Cardiac muscle cell (in vitro differentiated cells and primary cell): ENCODE results near the gene LRRC59. TPM values are rescaled to one million over a fixed set of nuclear protein-coding genes. Genes with fewer than 3 reads are reported as not detected.
A peak's percentile ranks its signal among the peaks of the same experiment; 100 is the strongest.

Source experiments
- DNase-seq, 2 donors: peaks; one replicate each; pipeline versions ENCODE4 v3.0.0 to v3.0.0-alpha.2; 2010 to 2017; ENCODE audit warnings: low read depth in 1 of 2, low spot score in 1 of 2
- H3K27ac ChIP-seq: fragments of 200-600 bp; sonication (generic); 2 replicates; pipeline ENCODE4 v1.5.1; 2016
- H3K27me3 ChIP-seq: fragments of 200-600 bp; sonication (generic); 2 replicates; pipeline ENCODE4 v1.6.0; 2016; ENCODE audit warnings: control low read depth
- H3K36me3 ChIP-seq: fragments of 200-600 bp; sonication (generic); 2 replicates; pipeline ENCODE4 v1.5.1; 2016; ENCODE audit warnings: control low read depth
- H3K4me1 ChIP-seq: fragments of 200-600 bp; sonication (generic); 2 replicates; pipeline ENCODE4 v1.8.1; 2017; ENCODE audit warnings: low read depth, mild to moderate bottlenecking, mixed run types
- H3K4me3 ChIP-seq: fragments of 200-600 bp; sonication (generic); 2 replicates; pipeline ENCODE4 v1.5.1; 2016; ENCODE audit warnings: mild to moderate bottlenecking
- H3K9me3 ChIP-seq: fragments of 200-600 bp; sonication (generic); 2 replicates; pipeline ENCODE4 v1.5.1; 2017; ENCODE audit warnings: low read depth, mild to moderate bottlenecking, control low read depth
- polyA plus RNA-seq: library from polyadenylated mRNA; unstranded; fragments of >200 nt; fragmentation: Nextera tagmentation; extraction: Ambion mirVana; gene quantifications from 2 replicates; pipeline ENCODE4 v1.2.1, GENCODE V29; 2016
- total RNA-seq: library from RNA; depleted of rRNA; stranded (reverse); fragments of >200 nt; gene quantifications from 2 replicates; pipeline ENCODE4 v1.2.3, GENCODE V29; 2016
- TF ChIP-seq, protein P1 (sequence below): IDR thresholded peaks from 2 replicates; pipeline ENCODE4 v1.5.1; 2012; ENCODE audit warnings: low read depth, mild to moderate bottlenecking, low read length

The LRRC59 gene
- total and polyA plus RNA-seq, 2 experiments from 2014 or later = 58.9 to 60.3 TPM

DNA sequence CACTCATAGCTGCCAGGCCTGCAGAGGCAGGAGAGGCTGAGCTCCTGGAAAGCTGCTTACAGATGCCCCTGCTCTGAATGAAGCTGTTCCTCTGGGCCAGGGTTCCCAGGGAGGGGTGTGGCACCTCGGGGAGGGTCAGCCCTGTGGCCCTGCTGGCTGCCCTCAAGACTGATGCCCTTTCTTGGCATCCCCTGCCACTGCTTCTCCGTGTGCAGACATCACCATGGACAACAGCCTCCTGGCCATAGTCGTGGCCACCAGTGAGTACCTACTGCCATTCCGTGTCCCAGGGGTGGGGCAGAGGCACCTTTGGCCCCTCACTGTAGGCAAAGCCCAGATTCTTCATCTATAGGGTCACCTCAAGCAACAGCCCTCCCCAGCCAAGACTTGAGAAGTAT lies 33.3 kb downstream of the LRRC59 start:
- DNase-seq = no peak
- H3K27me3 ChIP-seq = no peaks in the 10 kb centered on the region
- H3K4me1 ChIP-seq = peaks cover 14% of the 10 kb centered on the region
- TF ChIP-seq, protein P1, sequence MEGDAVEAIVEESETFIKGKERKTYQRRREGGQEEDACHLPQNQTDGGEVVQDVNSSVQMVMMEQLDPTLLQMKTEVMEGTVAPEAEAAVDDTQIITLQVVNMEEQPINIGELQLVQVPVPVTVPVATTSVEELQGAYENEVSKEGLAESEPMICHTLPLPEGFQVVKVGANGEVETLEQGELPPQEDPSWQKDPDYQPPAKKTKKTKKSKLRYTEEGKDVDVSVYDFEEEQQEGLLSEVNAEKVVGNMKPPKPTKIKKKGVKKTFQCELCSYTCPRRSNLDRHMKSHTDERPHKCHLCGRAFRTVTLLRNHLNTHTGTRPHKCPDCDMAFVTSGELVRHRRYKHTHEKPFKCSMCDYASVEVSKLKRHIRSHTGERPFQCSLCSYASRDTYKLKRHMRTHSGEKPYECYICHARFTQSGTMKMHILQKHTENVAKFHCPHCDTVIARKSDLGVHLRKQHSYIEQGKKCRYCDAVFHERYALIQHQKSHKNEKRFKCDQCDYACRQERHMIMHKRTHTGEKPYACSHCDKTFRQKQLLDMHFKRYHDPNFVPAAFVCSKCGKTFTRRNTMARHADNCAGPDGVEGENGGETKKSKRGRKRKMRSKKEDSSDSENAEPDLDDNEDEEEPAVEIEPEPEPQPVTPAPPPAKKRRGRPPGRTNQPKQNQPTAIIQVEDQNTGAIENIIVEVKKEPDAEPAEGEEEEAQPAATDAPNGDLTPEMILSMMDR = no peak
- H3K27ac ChIP-seq = peak overlapping the region; percentile 14
- peaks cover 13% of the 10 kb centered on the region for H3K36me3 ChIP-seq
- H3K4me3 ChIP-seq = no peak overlapping the region
- no peaks in the 10 kb centered on the region for H3K9me3 ChIP-seq

DNA sequence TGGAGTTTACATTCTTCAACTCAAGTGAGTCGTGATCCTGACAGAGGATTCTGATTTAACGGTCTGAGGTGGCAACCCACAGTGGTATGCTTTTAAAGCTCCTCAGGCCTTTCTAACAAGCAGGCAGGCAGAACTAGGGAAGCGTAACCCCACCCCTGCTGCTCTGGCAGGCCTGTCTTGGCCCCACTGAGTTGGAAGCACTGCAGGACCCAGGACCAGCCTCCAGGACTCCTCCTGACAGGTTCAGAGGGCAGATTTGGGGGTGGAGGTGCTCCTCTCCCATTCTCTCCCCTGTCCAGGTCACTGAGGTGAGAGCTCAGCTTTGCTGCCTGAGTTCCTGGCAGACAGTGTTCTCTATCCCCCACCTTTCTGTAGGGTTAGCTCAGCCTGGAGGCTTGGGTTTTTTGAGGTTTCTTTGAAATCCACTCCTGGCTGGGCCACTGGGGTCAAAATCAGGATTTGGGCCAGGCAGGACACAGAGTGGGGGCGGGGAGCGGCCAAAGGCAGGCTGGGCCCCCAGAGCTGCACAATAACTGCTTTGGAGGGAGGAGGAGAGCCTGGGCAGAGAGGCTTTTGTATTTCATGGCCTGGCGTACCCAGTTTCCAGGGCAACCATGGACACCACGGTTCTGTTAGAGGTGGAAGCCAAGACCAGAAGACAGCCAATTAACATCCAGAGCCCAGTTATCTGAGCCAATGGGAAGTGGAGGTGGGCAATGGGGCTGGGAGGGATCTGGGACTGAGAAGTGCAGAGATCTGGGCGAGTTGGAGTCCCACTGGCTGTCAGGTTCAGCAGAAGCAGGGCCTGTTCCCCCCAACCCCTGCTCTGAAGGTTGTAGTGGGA lies 33.9 kb downstream of the LRRC59 start:
- Histone ChIP-seq H3K4me1 (peaks cover 14% of the 10 kb centered on the region), H3K4me3 (no peak overlapping the region), H3K27ac (peak overlapping the region; percentile 14), H3K27me3 (no peaks in the 10 kb centered on the region), H3K36me3 (peaks cover 11% of the 10 kb centered on the region), H3K9me3 (no peaks in the 10 kb centered on the region)
- peak; percentile 60 to 78 for DNase-seq
- TF ChIP-seq, protein P1 = no peak

DNA sequence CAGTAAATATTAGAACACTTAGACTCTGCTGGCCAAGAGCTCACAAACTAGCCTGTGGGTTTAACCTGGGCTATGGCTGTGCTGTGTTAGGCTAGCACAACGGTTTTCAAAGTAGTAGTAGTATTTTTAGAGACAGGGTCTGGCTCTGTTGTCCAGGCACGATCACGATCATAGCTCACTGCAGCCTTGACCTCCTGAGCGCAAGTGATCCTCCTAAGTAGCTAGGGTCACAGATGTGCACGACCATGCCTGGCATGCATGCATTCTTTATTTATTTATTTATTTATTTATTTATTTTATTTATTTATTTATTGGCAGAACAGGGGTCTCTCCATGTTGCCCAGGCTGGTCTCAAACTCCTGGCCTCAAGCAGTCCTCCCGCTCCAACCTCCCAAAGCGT lies 34.7 kb downstream of the LRRC59 start:
- DNase-seq = no peak
- no peaks in the 10 kb centered on the region for H3K27me3 ChIP-seq
- no peak overlapping the region for H3K27ac ChIP-seq
- peaks cover 5% of the 10 kb centered on the region for H3K36me3 ChIP-seq
- peaks cover 14% of the 10 kb centered on the region for H3K4me1 ChIP-seq
- H3K4me3 ChIP-seq = no peak overlapping the region
- H3K9me3 ChIP-seq = no peaks in the 10 kb centered on the region
- TF ChIP-seq, protein P1 = no peak

DNA sequence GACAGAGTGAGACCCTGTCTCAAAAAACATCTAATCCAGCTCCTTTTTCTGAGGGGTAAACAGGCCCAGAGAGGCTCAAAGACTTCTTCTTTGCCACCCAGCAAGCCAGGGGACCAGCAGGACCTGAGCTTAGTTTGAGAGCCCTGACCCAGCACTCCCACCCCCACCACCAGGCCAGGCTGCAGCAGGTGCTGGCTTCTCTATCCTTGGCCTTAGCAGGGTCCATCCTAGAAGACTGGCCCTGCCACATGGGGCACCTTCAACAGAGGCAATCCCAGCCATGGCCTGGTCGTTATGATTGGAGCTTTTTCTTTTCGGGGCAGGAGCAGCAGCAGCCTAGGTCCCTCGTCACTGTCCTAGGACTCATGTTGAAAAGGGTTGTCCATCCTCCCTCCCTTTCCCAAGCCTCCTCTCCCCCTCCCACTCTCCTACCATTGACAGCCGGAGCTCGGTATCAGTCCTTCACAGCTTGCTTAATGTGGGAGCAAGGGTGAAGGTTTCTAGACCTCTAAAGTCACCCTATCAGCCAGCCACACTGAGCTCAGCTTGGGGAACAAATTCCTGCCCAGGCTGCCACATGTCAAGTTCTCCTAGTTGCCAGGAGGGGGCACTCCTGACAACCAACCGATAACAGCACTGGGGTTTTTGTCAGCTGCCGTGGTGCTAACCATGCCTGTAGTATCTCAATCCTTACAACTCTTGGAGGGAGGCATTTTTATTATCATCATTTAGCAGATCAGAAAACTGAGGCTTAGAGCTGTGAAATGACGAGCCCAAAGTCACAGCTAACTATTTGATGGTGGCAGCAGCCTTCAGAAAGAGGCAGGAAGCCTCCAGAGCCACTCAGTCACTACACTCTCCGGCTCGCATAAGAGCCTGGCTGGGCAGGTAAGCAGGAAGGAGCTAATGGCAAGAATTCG lies 35.5 kb downstream of the LRRC59 start:
- TF ChIP-seq, protein P1 = peak; percentile 85
- H3K27ac ChIP-seq = peak overlapping the region; percentile 36

DNA sequence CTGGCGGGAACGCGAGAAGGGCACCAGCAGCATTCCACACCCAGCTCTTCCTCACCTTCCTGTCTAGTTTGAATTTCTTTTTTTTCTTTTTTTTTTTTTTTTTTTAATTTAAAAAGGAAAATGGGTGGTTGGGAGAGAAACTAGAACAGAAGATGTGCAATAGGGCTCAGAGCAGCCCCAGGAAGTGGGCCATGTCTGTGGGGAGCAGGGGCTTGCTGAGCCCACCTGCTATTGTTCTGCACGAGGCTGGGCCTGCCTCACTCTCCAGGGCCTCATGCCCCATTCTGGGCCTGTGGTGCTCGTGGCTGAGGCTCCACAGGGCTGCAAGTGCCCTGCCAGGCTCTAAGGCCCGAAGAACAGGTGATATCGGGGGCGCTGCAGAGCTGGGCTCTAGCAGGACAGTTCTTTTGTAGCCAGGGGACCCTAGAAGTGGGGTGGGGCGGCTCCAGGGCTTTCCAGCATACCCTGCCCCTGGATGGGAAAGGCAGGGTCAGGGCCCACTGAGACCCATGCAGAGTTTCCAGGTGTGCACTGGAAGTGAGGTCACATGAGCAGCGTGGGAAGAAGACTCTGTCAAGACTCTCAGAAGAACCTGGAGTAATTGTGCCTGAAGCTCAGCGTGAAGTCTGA lies 36.7 kb downstream of the LRRC59 start:
- H3K36me3 ChIP-seq = peaks cover 21% of the 10 kb centered on the region
- DNase-seq = no peak

More for the DNA sequence above, 35.5 kb downstream of the LRRC59 start:
- no peak overlapping the region for H3K4me3 ChIP-seq
- peaks cover 14% of the 10 kb centered on the region for H3K4me1 ChIP-seq
- peaks cover 9% of the 10 kb centered on the region for H3K36me3 ChIP-seq
- H3K27me3 ChIP-seq = no peaks in the 10 kb centered on the region
- H3K9me3 ChIP-seq = no peaks in the 10 kb centered on the region
- DNase-seq = peak; percentile 74 to 84

More for the DNA sequence above, 36.7 kb downstream of the LRRC59 start:
- Histone ChIP-seq H3K27ac (peak overlapping the region; percentile 36), H3K4me1 (peaks cover 14% of the 10 kb centered on the region), H3K4me3 (no peak overlapping the region), H3K27me3 (no peaks in the 10 kb centered on the region), H3K9me3 (no peaks in the 10 kb centered on the region)
- TF ChIP-seq, protein P1 = no peak
